Measurements from ENCODE around the gene PIGBOS1. TPM values are rescaled to one million over a fixed set of nuclear protein-coding genes. Genes with fewer than 3 reads are reported as not detected.

PIGBOS1 gene
- polyA plus RNA-seq, 2 of the 4 experiments (the other 2 are of a cell fraction): 33.5 to 42.3 TPM

DNA sequence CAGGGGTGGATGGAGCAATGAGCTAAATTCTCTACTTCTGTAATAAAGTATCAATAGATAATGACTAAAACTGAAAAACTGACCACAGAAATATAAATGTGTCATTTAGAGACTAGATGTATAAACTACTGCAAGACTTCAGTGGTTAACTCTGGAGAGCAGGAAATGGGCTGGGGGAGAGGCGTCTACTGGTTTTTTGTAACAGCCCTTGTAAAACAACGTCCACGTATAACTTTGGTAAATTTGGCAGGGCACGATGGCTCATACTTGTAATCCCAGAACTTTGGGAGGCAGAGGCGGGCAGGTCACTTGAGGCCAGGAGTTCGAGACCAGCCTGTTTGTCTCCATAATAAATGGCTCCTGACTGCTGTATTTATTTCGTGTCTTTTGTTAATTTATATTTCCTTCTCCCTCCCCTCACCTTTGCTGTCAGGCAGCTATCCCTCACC, 41.8 kb downstream of the PIGBOS1 start:
- no peak overlapping the region for H3K4me2 ChIP-seq
- H3K4me3 ChIP-seq: no peak overlapping the region
- TF ChIP-seq GATA3 (IDR thresholded peaks at IDR 0.05; ENCODE audit: borderline replicate concordance) (no peak), EHMT2 (IDR thresholded peaks at IDR 0.05; ENCODE audit: low read depth) (no peak), CHD4 (IDR thresholded peaks at IDR 0.05; ENCODE audit: borderline replicate concordance) (no peak), MAFK (IDR thresholded peaks at IDR 0.05; ENCODE audit: partially characterized antibody) (no peak), FOSB (CRISPR knock-in tag; IDR thresholded peaks at IDR 0.05) (no peak), ZSCAN20 (CRISPR knock-in tag; IDR thresholded peaks at IDR 0.05) (no peak), HEYL (CRISPR knock-in tag; IDR thresholded peaks at IDR 0.05) (no peak), NR3C1 (IDR thresholded peaks at IDR 0.05) (no peak), BHLHE40 (IDR thresholded peaks at IDR 0.05; ENCODE audit: low read depth, low read length) (no peak), RARB (CRISPR knock-in tag; IDR thresholded peaks at IDR 0.05) (no peak), CBX8 (IDR thresholded peaks at IDR 0.05) (no peak), RCOR1 (IDR thresholded peaks at IDR 0.05; ENCODE audit: low read depth, low read length) (no peak), RFX5 (IDR thresholded peaks at IDR 0.05) (no peak), KDM5A (IDR thresholded peaks at IDR 0.05) (no peak), PHF8 (IDR thresholded peaks at IDR 0.05; ENCODE audit: borderline replicate concordance, low read depth) (no peak), ZNF302 (CRISPR knock-in tag; IDR thresholded peaks at IDR 0.05) (no peak)
- TF ChIP-seq, protein P1, sequence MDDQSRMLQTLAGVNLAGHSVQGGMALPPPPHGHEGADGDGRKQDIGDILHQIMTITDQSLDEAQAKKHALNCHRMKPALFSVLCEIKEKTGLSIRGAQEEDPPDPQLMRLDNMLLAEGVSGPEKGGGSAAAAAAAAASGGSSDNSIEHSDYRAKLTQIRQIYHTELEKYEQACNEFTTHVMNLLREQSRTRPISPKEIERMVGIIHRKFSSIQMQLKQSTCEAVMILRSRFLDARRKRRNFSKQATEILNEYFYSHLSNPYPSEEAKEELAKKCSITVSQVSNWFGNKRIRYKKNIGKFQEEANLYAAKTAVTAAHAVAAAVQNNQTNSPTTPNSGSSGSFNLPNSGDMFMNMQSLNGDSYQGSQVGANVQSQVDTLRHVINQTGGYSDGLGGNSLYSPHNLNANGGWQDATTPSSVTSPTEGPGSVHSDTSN (IDR thresholded peaks at IDR 0.05): no peak
- TF ChIP-seq, protein P2, sequence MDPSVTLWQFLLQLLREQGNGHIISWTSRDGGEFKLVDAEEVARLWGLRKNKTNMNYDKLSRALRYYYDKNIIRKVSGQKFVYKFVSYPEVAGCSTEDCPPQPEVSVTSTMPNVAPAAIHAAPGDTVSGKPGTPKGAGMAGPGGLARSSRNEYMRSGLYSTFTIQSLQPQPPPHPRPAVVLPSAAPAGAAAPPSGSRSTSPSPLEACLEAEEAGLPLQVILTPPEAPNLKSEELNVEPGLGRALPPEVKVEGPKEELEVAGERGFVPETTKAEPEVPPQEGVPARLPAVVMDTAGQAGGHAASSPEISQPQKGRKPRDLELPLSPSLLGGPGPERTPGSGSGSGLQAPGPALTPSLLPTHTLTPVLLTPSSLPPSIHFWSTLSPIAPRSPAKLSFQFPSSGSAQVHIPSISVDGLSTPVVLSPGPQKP (IDR thresholded peaks at IDR 0.05; ENCODE audit: low read depth, low read length): no peak
- TF ChIP-seq, protein P3, sequence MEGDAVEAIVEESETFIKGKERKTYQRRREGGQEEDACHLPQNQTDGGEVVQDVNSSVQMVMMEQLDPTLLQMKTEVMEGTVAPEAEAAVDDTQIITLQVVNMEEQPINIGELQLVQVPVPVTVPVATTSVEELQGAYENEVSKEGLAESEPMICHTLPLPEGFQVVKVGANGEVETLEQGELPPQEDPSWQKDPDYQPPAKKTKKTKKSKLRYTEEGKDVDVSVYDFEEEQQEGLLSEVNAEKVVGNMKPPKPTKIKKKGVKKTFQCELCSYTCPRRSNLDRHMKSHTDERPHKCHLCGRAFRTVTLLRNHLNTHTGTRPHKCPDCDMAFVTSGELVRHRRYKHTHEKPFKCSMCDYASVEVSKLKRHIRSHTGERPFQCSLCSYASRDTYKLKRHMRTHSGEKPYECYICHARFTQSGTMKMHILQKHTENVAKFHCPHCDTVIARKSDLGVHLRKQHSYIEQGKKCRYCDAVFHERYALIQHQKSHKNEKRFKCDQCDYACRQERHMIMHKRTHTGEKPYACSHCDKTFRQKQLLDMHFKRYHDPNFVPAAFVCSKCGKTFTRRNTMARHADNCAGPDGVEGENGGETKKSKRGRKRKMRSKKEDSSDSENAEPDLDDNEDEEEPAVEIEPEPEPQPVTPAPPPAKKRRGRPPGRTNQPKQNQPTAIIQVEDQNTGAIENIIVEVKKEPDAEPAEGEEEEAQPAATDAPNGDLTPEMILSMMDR (IDR thresholded peaks at IDR 0.05): no peak
- TF ChIP-seq, protein P4, sequence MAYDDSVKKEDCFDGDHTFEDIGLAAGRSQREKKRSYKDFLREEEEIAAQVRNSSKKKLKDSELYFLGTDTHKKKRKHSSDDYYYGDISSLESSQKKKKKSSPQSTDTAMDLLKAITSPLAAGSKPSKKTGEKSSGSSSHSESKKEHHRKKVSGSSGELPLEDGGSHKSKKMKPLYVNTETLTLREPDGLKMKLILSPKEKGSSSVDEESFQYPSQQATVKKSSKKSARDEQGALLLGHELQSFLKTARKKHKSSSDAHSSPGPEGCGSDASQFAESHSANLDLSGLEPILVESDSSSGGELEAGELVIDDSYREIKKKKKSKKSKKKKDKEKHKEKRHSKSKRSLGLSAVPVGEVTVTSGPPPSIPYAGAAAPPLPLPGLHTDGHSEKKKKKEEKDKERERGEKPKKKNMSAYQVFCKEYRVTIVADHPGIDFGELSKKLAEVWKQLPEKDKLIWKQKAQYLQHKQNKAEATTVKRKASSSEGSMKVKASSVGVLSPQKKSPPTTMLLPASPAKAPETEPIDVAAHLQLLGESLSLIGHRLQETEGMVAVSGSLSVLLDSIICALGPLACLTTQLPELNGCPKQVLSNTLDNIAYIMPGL (CRISPR knock-in tag; IDR thresholded peaks at IDR 0.05; ENCODE audit: borderline replicate concordance): no peak
- no peak for DNase-seq (ENCODE audit: low read depth in 1 of 2, low spot score in 1 of 2)
- H3K27ac ChIP-seq: no peak overlapping the region
- WGBS (ENCODE audit: missing lambda C conversion rate): 68% methylated on average over 7 of the region's 7 CpGs
- no peaks in the 10 kb centered on the region for H3K9me3 ChIP-seq
- CTCF ChIA-PET: interaction anchor here (0.8 to 1.5 kb wide), 4 partner anchors 13 to 59 kb away, joined by 3 read pairs; no protein-coding TSS in a partner anchor
- POLR2A ChIA-PET: no interaction called here
- H3K4me1 ChIP-seq: peaks cover 9% of the 10 kb centered on the region
- no peak for ATAC-seq
- FAIRE-seq: no peak

DNA sequence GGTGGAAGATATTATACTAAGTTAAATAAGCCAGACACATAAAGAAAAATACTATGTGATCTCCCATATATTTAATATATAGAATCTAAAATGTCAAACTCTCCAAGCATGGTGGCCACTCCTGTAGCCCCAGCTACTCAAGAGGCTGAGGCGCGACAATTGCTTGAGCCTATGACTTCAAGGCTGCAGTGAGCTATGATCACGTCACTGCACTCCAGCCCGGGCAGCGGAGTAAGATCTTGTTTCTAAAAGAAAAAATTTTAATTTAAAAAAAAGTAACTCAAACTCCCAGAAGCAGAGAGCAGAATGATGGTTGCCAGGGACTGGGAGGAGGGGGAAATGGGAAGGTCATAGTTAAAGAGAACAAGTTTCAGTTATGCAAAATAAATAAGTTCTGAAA, 42.6 kb downstream of the PIGBOS1 start:
- Histone ChIP-seq H3K9me3 (no peaks in the 10 kb centered on the region), H3K27ac (no peak overlapping the region), H3K4me3 (no peak overlapping the region), H3K4me2 (no peak overlapping the region), H3K4me1 (peaks cover 9% of the 10 kb centered on the region)
- ChIA-PET CTCF (interaction anchor here (0.5 to 1.5 kb wide), 2 partner anchors 58 to 59 kb away, joined by 3 read pairs; no protein-coding TSS in a partner anchor), POLR2A (no interaction called here)
- FAIRE-seq: no peak
- no peak for DNase-seq (ENCODE audit: low read depth in 1 of 2, low spot score in 1 of 2)
- 95% methylated on average over 5 of the region's 5 CpGs for WGBS (ENCODE audit: missing lambda C conversion rate)
- ATAC-seq: no peak
- no peak for TF ChIP-seq PHF8 (IDR thresholded peaks at IDR 0.05; ENCODE audit: borderline replicate concordance, low read depth)
- no peak for TF ChIP-seq SMC3 (IDR thresholded peaks at IDR 0.05)
- no peak for TF ChIP-seq POLR2AphosphoS2 (conservative IDR thresholded peaks at IDR 0.05; ENCODE audit: low read length)
- TF ChIP-seq RNF2 (IDR thresholded peaks at IDR 0.05; ENCODE audit: borderline replicate concordance, low read depth): no peak
- no peak for TF ChIP-seq NR3C1 (IDR thresholded peaks at IDR 0.05)
- TF ChIP-seq, protein P5, sequence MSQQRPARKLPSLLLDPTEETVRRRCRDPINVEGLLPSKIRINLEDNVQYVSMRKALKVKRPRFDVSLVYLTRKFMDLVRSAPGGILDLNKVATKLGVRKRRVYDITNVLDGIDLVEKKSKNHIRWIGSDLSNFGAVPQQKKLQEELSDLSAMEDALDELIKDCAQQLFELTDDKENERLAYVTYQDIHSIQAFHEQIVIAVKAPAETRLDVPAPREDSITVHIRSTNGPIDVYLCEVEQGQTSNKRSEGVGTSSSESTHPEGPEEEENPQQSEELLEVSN (IDR thresholded peaks at IDR 0.05; ENCODE audit: borderline replicate concordance, low read depth): no peak

Measured in A549 (cell line).